ENCODE data around the gene TNS1. TPM values are rescaled to one million over a fixed set of nuclear protein-coding genes. Genes with fewer than 3 reads are reported as not detected.

TNS1 gene
- total and polyA plus RNA-seq, 2 donors (not counting 1 experiment from before 2014, with no cell fraction given), result 0.10 to 0.86 TPM

DNA sequence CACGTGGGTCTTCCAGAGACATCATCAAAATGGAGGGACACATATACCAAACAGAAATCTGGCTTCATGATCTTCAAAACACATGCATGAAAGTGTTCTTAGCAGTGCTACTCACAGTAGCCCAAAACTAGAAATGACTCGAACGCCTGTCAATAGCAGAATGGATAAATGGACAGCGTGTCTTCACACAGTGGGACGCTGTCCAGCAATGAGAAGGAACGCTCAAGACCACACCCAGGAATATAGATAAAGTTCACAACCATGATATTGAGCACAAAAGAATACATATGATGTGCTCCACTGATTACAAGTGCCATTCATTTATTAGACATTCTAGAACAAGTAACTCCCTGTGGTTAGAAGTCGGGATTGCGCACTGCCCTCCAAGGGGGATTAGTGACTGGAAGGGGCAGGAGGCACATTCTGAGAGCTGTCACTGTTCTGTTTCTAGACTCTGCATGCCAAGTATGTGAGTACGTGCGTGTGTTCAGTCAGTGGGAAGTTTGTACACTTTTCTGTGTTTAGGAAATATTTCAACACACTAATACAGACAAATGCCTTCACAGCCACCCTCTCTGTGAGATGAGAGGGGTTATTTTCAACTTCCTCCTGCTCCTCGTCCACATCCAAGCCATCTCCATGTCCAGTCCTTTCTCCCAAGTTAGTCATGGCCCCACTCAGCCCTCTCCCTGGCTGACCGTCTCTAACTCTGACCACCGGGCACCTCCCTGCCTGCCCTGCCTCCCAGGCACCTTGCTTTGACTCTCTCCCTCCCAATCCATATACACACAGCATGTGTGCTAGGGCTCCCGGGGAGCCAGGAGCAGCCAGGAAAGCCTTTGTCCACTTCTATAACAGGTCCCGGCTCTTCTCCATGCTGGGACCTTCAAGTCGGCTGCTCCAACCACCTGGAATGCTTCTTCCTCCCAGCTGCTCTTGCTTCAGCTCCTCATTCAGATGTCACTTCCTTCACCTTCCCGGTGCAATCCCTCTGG lies 26.9 kb upstream of the TNS1 start:
- Histone ChIP-seq H4K20me1 (ENCODE audit: control insufficient read depth, insufficient read depth, low read length, poor library complexity, severe bottlenecking) (no peaks in the 10 kb centered on the region), H3K79me2 (ENCODE audit: control insufficient read depth, insufficient read depth, low read length) (no peaks in the 10 kb centered on the region), H2AFZ (ENCODE audit: insufficient read depth, low read depth, low read length, poor library complexity, severe bottlenecking) (no peak overlapping the region), H3K27ac (ENCODE audit: low read length in 2 of 2) (no peak overlapping the region), H3K36me3 (replicated peaks in 1 of 2; ENCODE audit: control extremely low read depth in 1 of 2, control insufficient read depth in 1 of 2, extremely low read depth in 1 of 2, insufficient read depth in 2 of 2, low read length in 1 of 2) (no peaks in the 10 kb centered on the region), H3K27me3 (replicated peaks in 1 of 4; ENCODE audit: control extremely low read depth in 1 of 4, control insufficient read depth in 3 of 4, insufficient read depth in 4 of 4, low read length in 3 of 4) (peaks cover 0 to 7% (median 2%) of the 10 kb centered on the region in 4 experiments), H3K9ac (ENCODE audit: low read length) (no peak overlapping the region), H3K4me1 (ENCODE audit: control insufficient read depth in 2 of 2, insufficient read depth in 2 of 2, low read length in 2 of 2) (peaks cover 5 to 8% of the 10 kb centered on the region in 2 donors), H3K4me2 (replicated peaks; ENCODE audit: low read depth, low read length, poor library complexity, severe bottlenecking) (no peak overlapping the region), H3K9me3 (ENCODE audit: control extremely low read depth in 1 of 3, control insufficient read depth in 2 of 3, insufficient read depth in 1 of 3, low read length in 2 of 3) (no peaks in the 10 kb centered on the region), H3K4me3 (ENCODE audit: control extremely low read depth in 1 of 5, extremely low read depth in 1 of 5, insufficient read depth in 1 of 5, low read depth in 2 of 5, low read length in 4 of 5) (no peak overlapping the region)
- Mint-ChIP-seq H3K4me1 (peaks cover 6% of the 10 kb centered on the region), H3K27ac (no peak overlapping the region), H3K9me3 (ENCODE audit: insufficient read depth) (no peaks in the 10 kb centered on the region), H3K4me3 (no peak overlapping the region), H3K27me3 (peaks cover 2% of the 10 kb centered on the region)
- no peak for DNase-seq
- TF ChIP-seq EZH2 (IDR thresholded peaks at IDR 0.05; ENCODE audit: borderline replicate concordance, insufficient read depth, low read depth, low read length, poor library complexity, severe bottlenecking), result no peak
- TF ChIP-seq, protein P1, sequence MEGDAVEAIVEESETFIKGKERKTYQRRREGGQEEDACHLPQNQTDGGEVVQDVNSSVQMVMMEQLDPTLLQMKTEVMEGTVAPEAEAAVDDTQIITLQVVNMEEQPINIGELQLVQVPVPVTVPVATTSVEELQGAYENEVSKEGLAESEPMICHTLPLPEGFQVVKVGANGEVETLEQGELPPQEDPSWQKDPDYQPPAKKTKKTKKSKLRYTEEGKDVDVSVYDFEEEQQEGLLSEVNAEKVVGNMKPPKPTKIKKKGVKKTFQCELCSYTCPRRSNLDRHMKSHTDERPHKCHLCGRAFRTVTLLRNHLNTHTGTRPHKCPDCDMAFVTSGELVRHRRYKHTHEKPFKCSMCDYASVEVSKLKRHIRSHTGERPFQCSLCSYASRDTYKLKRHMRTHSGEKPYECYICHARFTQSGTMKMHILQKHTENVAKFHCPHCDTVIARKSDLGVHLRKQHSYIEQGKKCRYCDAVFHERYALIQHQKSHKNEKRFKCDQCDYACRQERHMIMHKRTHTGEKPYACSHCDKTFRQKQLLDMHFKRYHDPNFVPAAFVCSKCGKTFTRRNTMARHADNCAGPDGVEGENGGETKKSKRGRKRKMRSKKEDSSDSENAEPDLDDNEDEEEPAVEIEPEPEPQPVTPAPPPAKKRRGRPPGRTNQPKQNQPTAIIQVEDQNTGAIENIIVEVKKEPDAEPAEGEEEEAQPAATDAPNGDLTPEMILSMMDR (IDR thresholded peaks at IDR 0.05), result no peak
- intact Hi-C loops (cut with micrococcal nuclease), result no loop called here
- ChIA-PET CTCF (no interaction called here), POLR2A (no interaction called here)
- 94% methylated on average over 12 of the region's 17 CpGs for WGBS (ENCODE audit: insufficient coverage)
- ATAC-seq (ENCODE audit: low read depth), result no peak

All from B cell (primary cell).